NCI-H1694 (cell line): Measurements from ENCODE around the gene PIBF1.

Experiments used
- DNase-seq: peaks from one replicate; lab custom pipeline; 2025; lab: John Stamatoyannopoulos, UW

Gene PIBF1

DNA sequence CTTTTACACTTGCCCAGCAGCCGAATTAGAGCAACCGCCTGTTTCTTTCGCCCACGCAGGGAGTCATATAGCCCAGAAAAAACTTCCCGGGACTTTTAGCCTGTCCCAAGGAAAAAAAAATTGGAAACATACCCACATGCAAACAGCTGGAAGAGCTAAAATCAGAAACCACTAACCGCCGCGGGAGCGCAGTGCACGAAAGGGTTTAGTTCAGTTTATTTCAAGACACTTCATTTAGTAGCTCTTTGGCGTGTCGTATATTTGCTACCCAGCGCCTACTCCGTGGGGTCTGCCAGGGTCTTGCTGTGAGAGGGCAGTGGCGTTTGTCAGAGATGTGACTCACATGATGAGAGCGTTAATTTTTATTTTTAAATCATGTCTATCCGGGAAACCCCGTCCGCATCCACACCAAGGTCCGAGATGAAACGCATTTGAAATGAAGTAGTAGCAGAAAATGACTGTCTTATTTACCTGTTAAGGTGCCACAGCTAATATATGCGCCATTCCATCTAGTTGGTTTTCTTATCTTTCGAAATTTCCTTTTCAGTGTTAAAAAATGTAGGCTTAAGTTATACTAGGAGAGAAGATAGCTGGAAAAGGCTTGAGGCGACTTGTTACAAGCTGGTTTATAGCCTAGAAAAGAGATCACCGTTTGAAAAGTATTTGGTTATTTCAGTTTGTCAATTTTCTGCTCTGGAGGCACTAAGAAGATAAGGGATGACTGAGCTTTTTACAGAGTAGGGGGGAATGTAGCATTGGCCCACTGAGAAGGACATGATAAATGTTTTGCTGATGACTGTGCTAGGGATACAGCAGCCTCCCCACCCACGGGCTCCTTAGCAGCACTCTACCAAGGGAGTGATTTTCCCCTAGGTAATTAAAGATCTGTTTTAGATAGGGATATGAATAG lies 278.6 kb downstream of the PIBF1 start:
- no peak for DNase-seq

DNA sequence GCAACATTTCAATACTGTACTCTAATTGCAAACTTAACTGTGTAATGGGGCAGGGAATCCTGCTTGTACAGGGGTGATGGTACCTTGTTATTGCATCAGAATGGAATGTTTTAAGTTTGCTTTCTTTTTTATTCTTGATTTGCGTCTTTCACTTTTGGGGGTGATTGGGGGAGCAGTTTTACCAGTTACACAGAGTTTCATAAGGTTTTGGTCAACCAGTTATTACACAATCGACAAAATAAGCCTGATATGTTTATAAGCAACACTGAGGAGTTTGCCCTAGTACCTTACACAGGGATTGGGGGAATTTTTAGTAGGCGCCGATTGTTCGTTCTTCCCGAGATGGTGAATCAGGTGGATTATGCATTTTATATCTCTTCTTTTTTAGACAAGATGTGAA lies 279.5 kb downstream of the PIBF1 start:
- no peak for DNase-seq

DNA sequence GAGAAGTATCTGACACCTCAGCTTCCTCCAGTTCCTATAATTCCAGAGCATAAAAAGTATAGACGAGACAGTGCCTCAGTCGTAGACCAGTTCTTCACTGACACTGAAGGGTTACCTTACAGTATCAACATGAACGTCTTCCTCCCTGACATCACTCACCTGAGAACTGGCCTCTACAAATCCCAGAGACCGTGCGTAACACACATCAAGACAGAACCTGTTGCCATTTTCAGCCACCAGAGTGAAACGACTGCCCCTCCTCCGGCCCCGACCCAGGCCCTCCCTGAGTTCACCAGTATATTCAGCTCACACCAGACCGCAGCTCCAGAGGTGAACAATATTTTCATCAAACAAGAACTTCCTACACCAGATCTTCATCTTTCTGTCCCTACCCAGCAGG lies 279.9 kb downstream of the PIBF1 start:
- DNase-seq, result no peak

DNA sequence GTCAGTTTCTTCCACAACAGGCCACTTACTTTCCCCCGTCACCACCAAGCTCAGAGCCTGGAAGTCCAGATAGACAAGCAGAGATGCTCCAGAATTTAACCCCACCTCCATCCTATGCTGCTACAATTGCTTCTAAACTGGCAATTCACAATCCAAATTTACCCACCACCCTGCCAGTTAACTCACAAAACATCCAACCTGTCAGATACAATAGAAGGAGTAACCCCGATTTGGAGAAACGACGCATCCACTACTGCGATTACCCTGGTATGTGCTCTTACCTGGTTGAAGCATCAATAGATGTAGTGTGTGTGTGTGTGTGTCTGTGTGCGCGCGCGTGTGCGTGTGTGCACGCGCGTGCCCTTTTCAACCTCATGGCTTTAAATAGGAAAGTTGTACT lies 280.5 kb downstream of the PIBF1 start:
- DNase-seq, result no peak

DNA sequence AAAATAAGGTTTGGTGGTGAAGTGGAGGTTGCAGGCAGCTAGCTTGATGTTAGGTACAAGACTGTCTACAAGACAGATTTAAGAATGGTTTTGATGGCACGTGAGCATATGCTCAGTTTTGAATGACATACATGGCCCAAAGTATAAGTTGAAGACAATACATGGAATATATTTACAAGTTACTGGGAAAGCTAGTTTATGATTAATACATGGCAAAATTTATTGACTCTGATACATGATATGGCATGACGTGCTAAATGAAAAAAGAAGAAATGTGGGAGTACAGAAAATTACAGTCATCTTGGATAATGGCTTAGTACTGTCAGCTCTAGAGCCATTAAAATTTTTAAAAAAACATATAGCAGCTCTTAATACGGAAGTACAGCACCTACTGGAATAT lies 281.2 kb downstream of the PIBF1 start:
- DNase-seq, result no peak

DNA sequence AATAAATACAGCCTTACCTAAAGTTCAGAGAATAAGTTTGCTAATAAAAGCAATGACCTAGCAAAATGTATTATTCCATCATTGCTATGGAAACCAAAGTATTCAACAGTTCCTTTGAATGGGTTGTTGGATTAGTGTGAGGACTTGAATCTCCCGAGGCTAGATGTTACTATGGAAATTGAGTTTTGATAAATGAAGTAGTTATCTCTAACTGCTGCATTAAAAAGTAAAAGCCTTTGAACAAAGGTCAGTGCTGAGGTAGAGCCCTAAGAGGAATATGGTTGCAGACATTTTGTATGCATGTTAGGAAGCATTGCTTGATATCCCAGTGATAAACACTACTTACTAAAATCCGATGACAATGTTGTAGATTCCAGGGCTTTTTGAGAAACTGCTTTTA lies 283.1 kb downstream of the PIBF1 start:
- no peak for DNase-seq

DNA sequence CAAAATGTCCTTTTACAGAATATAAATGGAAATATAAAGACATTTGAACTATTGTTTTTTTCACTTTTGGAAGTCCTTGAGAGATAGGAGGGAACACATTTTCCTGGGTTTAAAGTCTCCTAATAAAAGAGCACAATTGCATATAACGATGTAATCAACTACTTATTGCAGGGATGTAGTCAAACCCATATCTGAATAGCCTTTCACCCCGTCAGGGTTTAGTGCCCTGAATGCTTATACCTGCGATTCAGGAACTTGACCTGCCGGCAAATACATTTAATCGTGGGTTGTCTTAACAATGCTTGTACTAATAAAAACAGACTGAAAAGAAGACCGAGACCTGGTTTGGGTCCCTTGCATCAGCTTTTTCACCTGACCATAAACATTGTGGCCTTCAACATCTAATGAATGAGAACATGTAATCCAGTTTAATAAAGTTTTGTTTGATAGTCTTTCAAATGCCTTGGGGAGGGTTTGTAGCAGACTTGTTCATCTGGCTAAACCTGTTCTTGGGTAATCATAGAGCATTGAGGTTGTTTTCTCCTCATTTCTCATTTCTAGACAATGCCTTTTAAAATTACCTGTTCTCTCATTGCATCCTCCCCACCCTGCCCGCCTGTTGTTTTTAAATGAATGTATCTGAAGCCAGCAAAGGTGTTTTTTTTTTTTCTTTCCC lies 283.9 kb downstream of the PIBF1 start:
- no peak for DNase-seq
